Bronchial epithelial cell (primary cell): Measurements from ENCODE around the gene ICAM1. TPM values are rescaled to one million over a fixed set of nuclear protein-coding genes. Genes with fewer than 3 reads are reported as not detected.

Source experiments
- DNase-seq: peaks from one replicate; pipeline ENCODE4 v3.0.0-alpha.2; 2010; ENCODE audit warnings: low read depth
- FAIRE-seq: peaks from 2 replicates; lab custom pipeline; 2011; peaks lifted over from hg19 to GRCh38; lab: Jason Lieb, UNC
- H3K27me3 ChIP-seq: 2 replicates; pipeline ENCODE4 v1.5.1; 2011; ENCODE audit warnings: low read length; ENCODE audit not compliant: control insufficient read depth, insufficient read depth
- H3K36me3 ChIP-seq: 2 replicates; pipeline ENCODE4 v1.5.1; 2011; ENCODE audit warnings: low read length; ENCODE audit not compliant: control insufficient read depth, insufficient read depth
- H3K4me3 ChIP-seq: 2 replicates; pipeline ENCODE4 v1.5.1; 2011; ENCODE audit warnings: mild to moderate bottlenecking, low read depth, low read length, control low read depth
- total RNA-seq: library from RNA; depleted of rRNA; stranded (reverse); fragments of >200 nt; gene quantifications from 2 replicates; pipeline ENCODE4 v1.2.1, GENCODE V29; 2014
- TF ChIP-seq, protein P1 (sequence below): IDR thresholded peaks from 2 replicates; pipeline ENCODE4 v1.5.1; 2011; ENCODE audit warnings: mild to moderate bottlenecking, moderate library complexity, low read length, control low read depth, inconsistent platforms; ENCODE audit not compliant: insufficient read depth, severe bottlenecking

The ICAM1 gene
- total RNA-seq, 1 donor from 2014 or later = 0.79 TPM

DNA sequence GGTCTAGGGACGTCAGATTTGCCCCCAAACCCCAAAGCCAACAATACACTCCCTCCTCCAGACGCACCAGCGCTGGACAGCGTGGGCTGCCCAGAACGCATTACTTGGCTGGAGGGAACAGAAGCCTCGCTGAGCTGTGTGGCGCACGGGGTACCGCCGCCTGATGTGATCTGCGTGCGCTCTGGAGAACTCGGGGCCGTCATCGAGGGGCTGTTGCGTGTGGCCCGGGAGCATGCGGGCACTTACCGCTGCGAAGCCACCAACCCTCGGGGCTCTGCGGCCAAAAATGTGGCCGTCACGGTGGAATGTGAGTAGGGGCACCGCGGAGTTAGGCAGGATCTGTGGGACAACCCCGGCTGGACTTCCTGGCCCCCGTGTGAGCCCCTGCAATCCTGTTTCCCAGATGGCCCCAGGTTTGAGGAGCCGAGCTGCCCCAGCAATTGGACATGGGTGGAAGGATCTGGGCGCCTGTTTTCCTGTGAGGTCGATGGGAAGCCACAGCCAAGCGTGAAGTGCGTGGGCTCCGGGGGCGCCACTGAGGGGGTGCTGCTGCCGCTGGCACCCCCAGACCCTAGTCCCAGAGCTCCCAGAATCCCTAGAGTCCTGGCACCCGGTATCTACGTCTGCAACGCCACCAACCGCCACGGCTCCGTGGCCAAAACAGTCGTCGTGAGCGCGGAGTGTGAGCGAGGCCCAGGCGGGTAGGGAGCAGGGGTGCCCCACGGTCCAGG is 22.9 kb downstream of the ICAM1 start:
- Histone ChIP-seq H3K27me3 (no peaks in the 10 kb centered on the region), H3K4me3 (no peak overlapping the region), H3K36me3 (peaks cover 14% of the 10 kb centered on the region)
- TF ChIP-seq, protein P1, sequence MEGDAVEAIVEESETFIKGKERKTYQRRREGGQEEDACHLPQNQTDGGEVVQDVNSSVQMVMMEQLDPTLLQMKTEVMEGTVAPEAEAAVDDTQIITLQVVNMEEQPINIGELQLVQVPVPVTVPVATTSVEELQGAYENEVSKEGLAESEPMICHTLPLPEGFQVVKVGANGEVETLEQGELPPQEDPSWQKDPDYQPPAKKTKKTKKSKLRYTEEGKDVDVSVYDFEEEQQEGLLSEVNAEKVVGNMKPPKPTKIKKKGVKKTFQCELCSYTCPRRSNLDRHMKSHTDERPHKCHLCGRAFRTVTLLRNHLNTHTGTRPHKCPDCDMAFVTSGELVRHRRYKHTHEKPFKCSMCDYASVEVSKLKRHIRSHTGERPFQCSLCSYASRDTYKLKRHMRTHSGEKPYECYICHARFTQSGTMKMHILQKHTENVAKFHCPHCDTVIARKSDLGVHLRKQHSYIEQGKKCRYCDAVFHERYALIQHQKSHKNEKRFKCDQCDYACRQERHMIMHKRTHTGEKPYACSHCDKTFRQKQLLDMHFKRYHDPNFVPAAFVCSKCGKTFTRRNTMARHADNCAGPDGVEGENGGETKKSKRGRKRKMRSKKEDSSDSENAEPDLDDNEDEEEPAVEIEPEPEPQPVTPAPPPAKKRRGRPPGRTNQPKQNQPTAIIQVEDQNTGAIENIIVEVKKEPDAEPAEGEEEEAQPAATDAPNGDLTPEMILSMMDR = no peak
- DNase-seq (no peak), FAIRE-seq (no peak)

DNA sequence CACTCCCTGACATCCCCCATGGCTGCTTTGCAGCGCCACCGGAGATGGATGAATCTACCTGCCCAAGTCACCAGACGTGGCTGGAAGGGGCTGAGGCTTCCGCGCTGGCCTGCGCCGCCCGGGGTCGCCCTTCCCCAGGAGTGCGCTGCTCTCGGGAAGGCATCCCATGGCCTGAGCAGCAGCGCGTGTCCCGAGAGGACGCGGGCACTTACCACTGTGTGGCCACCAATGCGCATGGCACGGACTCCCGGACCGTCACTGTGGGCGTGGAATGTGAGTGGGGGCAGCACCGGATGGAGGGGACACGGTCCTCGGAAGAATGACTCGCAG is 23.4 kb downstream of the ICAM1 start:
- H3K4me3 ChIP-seq = no peak overlapping the region
- TF ChIP-seq, protein P1 = no peak
- H3K27me3 ChIP-seq = no peaks in the 10 kb centered on the region
- peaks cover 14% of the 10 kb centered on the region for H3K36me3 ChIP-seq
- FAIRE-seq = no peak
- DNase-seq = no peak

DNA sequence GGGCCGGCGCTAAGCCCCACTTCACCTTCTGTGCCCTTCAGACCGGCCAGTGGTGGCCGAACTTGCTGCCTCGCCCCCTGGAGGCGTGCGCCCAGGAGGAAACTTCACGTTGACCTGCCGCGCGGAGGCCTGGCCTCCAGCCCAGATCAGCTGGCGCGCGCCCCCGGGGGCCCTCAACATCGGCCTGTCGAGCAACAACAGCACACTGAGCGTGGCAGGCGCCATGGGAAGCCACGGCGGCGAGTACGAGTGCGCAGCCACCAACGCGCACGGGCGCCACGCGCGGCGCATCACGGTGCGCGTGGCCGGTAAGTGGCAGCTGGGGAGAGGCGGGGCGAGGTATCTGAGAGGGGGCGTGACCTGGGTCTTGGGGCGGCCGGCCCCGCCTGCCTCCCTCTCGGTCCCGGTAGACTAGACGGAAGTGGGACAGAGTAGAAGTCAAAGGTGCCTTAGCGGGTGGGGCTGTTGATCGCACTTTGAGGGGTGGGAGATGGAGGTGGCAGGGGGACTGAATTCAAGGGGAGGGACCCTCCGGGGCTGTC is 24.5 kb downstream of the ICAM1 start:
- no peaks in the 10 kb centered on the region for H3K27me3 ChIP-seq
- H3K4me3 ChIP-seq = no peak overlapping the region
- DNase-seq (no peak), FAIRE-seq (no peak)
- H3K36me3 ChIP-seq = peaks cover 14% of the 10 kb centered on the region
- TF ChIP-seq, protein P1 = no peak

DNA sequence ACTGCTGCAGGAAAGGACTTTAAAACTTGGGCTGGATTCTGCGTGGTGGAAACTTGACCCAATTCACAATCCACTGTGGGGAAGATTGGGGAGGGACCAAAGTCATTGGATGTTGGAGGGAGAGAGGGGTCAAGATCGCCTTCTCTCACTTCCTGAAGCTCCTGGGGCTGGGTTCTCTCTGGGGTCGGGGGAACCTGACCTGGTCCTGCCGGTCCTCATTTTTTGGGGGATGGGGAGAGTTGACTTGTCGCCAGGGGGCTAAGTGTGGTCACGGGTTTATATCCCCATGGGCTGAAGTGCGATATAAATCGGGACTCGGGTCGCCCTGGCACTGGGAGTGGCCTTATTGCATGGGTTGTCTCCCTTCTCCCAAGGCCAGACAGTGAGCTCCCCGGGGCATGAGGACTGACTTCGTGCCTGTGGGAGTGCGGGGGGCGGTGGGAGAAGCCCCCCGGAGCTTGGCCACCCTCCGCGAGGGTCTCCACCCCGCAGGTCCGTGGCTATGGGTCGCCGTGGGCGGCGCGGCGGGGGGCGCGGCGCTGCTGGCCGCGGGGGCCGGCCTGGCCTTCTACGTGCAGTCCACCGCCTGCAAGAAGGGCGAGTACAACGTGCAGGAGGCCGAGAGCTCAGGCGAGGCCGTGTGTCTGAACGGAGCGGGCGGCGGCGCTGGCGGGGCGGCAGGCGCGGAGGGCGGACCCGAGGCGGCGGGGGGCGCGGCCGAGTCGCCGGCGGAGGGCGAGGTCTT is 25.1 kb downstream of the ICAM1 start:
- H3K27me3 ChIP-seq = no peaks in the 10 kb centered on the region
- no peak for DNase-seq
- FAIRE-seq = no peak
- TF ChIP-seq, protein P1 = no peak
- no peak overlapping the region for H3K4me3 ChIP-seq
- H3K36me3 ChIP-seq = peaks cover 14% of the 10 kb centered on the region

DNA sequence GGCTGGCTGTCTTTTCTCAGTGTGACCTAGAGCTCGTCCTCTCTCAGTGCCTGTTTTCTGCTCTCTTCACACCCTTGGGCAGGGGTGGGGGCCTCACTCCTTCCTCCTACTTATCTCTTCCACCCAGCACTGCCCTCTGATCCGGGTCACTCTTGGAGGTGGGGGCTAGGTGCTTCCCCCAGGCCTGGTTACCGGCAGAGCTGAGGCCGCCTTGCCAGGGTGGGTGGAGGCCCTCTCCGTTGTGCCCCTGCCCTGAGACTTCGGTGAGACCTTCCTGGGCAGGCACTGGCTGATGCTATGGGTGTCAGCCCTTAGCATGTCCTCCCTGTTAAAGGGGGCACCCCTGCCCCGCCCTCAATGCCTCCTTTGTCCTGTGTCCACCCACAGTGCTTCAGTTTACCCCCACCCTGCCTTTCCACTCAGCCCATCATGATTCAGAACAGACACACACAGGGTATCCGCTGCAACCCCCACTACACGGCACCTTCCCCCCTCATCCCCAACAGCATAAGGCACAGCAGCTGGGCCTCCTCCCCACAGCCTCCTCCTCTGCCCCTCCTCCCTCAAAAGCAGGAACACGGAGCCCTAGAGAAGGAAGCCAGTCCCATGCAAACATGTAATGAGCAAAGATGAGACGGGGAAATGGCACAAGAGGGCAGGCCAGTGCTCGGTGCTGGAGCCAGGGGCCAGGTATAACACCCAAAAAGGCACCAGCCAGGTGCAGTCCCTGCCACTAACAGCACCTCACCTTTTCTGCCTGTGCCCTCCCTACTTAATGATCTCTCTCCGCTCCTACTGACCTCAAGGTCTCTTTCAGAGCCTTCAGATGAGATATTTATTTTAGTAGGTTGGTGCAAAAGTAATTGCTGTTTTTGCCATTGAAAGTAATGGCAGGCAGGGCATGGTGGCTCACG is 28.9 kb downstream of the ICAM1 start:
- no peak overlapping the region for H3K4me3 ChIP-seq
- no peak for FAIRE-seq
- H3K27me3 ChIP-seq = no peaks in the 10 kb centered on the region
- no peaks in the 10 kb centered on the region for H3K36me3 ChIP-seq
- TF ChIP-seq, protein P1 = no peak
- DNase-seq = no peak
